SKM-1 (cell line): ENCODE data around the gene PRCC.
"Not testable (repeated sequence)": the region's sequence is repeated elsewhere in the genome, so short reads cannot be mapped to it uniquely, and the experiment has no call there.

ENCODE experiments used
- DNase-seq: peaks from one replicate; lab custom pipeline; 2025; ENCODE audit not compliant: unreplicated experiment; lab: John Stamatoyannopoulos, UW

PRCC gene

DNA sequence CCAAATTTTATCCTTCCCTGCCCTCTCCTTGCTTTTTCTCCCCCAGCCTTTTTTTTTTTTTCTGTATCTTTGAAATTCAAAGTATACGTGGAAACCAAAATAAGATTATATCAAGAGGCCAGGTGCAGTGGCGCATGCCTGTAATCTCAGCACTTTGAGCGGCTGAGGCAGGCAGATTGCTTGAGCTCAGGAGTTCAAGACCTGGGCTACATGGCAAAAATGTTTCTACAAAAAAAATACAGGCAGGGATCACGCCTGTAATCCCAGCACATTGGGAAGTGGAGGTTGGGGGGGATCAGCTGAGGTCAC, 6.6 kb upstream of the PRCC start:
- no peak for DNase-seq

- not testable (repeated sequence) for DNase-seq
These were observed 2.2 kb upstream of the PRCC start for GRCh38 chr1:156765136-156765535.

- no peak for DNase-seq
These were observed 1.7 kb upstream of the PRCC start for GRCh38 chr1:156765666-156766065.

DNA sequence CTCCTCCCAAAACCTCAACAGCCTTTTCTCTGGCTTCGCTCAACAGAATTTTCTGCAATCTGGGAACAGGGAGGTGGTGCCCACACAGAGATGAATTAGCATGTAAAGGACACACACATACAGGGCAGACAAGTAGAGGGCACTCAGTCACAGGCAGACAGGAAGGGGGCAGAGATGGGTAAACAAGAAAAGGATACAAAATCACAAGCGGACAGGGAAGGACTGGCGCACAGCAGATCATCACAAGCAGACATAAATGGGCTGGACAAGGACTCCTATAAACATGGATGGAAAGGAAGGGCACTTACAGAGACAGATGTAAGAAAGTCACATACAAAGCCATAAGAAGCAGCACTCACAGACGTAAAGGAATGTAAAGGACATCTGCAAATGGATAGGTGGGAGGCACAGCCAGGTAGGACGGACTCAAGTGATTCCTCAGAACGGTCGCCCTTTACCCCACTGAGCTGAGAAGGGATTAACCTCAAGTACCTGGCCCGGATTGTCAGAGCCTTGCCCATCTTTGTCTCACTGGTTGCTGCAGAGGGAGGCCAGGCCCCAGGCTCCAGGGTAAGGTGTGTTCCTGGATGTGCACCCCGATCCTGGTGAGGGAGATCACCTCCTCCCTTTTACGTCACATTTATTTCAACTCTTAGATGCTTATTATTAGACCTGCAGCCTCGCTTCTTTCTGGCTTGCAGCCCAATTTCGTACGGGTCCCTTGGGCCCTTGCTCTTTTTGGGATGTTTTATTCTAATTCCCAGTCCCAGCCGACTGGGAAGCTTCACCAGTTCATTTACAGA, 836 bp upstream of the PRCC start:
- DNase-seq: no peak

DNA sequence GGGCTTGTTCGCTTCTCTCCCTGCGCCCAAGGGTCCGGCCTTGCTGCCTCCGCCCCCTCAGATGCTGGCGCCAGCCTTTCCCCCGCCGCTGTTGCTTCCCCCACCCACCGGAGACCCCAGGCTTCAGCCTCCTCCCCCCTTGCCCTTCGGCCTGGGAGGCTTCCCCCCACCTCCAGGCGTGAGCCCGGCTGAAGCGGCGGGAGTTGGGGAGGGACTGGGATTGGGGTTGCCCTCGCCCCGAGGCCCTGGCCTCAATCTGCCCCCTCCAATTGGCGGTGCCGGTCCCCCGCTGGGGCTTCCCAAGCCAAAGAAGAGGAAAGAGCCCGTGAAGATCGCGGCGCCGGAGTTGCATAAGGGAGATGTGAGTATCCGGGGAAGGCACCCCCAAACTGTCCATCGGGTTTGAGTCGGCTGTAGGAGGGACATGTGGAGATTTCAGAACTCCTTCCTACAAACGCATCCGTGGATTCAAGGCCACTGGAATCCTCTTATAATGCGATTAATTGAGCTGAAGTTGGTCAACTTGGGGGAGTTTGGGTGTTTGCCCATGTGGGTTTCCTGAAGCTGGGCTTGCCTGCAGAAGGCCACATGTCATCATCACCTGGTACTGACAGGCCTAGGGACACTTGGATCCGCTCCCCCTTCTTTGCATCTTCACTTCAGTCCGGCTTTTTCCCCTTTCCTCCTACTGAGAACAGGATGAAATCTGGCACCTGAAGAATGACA, 707 bp downstream of the PRCC start:
- DNase-seq: no peak

DNA sequence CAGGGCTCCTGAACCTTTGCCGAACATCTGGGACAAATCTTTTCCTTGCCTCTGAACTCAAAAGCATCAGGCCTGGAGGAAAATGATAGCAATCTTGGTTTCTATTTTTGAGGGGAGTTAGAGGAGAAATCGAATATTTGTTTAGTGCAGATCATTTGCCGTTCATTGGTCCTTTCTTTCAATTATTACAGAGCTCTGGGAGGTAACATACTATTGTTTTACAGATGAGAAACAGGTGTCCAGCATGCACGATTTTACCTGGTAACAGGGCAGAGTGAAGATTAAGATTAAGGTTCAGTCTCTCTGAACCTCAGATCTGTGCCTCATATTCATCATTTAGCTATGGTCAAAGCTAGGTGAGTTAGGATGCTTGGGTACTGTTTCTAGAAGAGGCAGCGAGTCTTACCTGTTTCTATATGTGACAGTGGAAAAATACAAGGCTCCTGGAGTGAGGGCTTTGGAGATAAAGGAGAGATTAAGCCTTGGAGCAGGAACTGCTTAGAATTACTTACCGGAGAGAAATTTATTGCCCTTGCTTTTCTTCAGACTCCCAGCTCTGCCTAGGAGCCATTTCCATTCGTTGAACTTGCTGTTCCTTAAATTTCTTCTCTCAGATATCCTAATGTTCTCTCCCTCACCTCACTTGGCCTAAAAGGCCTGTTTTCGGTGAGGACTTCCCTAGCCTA, 1.4 kb downstream of the PRCC start:
- no peak for DNase-seq

GRCh38 chr1:156772222-156772621, 4.9 kb downstream of the PRCC start:
- DNase-seq: no peak

DNA sequence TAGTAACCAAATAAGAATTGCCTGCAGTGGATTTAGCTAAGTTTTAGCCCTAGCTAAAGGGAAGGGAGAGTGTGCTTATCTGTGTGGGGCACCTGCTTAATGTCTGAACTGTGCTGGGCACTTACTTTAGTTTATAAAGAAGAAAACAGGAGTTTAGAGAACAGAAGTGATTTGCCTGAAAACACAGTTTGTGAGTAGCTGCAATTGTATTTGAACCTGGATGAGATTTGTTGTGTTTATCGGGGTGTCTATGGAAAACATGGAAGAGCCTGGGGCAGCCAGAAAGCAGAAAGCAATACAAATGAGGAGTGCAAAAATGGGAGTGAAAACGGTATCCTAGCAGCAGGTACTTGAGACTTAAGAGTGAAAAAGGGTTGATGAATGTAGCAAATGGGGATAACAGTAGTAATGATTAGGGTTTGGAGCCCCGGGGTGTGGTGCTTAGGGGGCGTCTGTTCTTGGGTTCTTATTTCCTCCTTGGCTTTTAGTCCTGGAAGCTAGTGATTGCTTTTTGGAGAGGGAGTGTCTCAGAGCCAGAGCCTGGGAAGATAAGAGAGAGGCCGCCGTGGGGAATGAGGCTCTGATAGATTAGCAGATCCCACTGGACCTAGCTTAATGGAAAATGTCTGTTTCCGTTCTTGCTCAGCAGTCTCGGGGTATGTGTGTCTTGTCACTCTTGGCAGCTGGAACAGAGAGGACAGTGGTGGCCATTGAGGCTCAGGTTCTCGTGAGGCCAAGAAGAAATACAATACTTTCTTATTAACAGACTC, 5.6 kb downstream of the PRCC start:
- DNase-seq: no peak

- no peak for DNase-seq
These were observed 6.3 kb downstream of the PRCC start for GRCh38 chr1:156773607-156774006.

GRCh38 chr1:156775799-156776198, 8.5 kb downstream of the PRCC start:
- no peak for DNase-seq

DNA sequence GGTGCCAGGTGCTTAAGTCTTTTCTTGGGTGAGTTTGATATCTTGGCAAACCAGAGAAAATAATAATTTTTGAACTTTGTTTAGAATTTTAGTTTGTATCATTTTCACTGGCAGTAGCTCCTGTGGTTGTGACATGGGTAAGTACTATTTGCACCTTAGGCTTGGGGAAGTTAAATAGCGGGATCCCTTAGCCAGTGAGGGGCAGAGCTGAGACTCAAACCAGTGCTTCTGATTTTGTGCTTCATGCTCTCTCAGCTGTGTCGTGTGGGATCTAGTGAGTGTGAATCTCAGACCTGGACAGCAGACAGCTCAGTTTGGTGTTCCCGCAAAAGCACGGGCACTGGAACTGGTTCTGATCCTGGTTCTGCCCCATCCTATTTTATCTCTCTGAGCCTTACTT, 9.6 kb downstream of the PRCC start:
- DNase-seq: no peak

GRCh38 chr1:156777573-156777972, 10.2 kb downstream of the PRCC start:
- no peak for DNase-seq

DNA sequence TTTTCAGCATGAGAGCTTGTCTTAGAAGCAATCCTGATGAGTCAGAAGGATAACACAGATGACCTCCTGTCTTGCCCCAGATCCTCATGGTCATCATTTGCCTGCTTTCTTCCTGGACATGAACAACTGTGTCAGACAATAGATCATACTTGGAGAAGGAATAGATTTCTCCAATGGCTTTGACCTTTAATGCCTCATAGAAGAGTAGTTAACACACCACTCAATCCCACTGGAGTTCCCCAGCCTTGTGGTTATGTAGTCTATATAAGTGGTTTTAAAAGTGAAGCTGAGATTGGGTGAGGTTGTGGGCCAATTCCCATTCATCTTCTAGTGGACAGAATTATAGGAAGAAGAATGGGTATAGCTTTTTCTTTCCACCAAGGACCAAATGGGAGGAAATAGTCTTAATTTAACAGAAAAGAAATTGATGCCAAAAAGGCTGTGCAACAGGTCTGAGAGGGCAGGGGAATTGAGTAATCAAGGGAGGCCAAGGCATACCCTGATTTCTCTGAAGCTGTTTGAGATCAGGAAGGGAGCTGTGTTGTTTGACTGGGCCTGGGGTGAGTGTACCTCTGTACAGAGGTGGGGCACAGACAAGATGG, 14.4 kb downstream of the PRCC start:
- no peak for DNase-seq

- DNase-seq: no peak
These were observed 18.1 kb downstream of the PRCC start for GRCh38 chr1:156785458-156785857.

DNA sequence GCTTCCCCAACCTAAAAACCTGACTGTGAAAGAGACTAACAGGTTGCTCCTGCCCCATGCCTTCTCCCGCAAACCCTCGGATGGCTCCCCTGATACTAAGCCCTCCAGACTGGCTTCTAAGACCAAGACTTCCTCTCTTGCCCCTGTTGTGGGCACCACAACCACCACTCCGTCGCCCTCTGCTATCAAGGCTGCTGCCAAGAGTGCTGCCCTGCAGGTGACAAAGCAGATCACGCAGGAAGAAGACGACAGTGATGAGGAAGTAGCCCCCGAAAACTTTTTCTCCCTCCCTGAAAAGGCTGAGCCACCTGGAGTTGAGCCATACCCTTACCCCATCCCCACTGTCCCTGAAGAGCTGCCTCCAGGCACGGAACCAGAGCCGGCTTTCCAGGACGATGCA, 19.3 kb downstream of the PRCC start:
- no peak for DNase-seq

DNA sequence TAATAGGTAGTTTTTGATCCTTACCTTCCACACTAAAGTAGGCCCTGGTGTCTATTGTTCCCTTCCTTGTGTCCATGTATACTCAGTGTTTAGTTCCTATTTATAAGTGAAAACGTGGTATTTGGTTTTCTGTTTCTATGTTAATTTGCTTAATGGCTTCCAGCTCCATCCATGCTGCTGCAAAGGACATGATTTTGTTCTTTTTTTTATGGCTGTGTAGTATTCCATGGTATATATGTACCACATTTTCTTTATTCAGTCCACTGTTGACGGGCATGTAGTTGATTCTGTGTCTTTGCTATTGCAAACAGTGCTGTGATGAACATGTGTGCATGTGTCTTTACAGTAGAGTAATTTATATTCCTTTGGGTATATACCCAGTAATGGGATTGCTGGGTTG, 20.8 kb downstream of the PRCC start:
- no peak for DNase-seq

- DNase-seq: no peak
These were observed 22.4 kb downstream of the PRCC start for GRCh38 chr1:156789621-156790318.

- no peak for DNase-seq
These were observed 27.4 kb downstream of the PRCC start for GRCh38 chr1:156794506-156795373.

DNA sequence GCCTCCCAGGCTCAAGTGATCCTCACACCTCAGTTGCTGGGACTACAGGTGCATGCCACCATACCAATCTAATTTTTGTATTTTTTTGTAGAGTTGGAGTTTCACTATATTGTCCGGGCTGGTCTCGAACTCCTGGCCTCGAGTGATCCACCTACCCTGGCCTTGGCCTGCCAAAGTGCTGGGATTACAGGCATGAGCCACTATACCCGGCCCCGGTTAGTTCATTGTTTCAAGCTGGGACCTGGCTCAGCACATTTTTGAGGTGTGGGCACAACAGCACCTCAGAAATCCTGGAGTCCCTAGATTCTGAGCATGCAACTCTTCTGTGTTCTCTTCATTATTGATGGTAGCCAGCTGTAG, 28.0 kb downstream of the PRCC start:
- DNase-seq: no peak

DNA sequence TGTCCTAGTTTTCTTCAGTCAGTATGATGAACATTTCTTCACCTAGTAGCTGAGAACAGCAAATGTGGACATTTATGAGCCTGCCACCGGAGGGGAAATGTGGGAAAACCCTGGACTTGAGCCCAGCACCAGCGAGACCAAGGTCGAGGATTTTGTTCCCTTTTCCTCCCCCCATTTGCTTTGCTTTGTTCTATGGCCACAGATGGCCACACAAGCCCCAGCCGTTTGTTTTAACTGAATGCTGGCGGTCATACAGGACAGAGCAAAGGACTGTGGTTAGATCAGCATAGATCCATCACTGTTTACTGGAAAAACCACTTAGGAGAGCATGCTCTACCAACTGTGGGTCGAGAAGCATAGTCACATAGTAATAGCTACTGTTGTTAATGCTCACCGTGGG, 28.5 kb downstream of the PRCC start:
- no peak for DNase-seq
